ENCODE data around the gene NXPE3.
A peak's percentile ranks its signal among the peaks of the same experiment; 100 is the strongest.

Gene NXPE3

DNA sequence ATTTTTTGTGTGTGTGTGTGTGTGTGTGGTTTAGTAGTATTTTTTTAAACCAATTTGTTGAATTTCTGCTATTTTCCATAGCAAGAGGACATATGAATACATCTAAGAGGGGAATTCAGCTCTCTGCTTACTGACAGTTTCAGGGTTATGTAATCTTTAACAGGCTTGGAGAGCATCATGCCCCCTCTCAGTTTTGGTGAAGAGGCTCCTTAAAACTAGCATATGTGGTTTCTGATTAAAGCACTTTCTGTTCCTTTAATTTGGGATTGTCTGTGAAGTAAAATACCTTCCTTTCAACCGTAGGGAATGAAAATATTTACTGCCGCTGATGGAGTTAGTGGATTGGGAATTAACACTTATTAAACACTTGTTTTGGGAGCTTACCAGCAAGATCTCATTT, 50.9 kb downstream of the NXPE3 start:
- DNase-seq = no peak

DNA sequence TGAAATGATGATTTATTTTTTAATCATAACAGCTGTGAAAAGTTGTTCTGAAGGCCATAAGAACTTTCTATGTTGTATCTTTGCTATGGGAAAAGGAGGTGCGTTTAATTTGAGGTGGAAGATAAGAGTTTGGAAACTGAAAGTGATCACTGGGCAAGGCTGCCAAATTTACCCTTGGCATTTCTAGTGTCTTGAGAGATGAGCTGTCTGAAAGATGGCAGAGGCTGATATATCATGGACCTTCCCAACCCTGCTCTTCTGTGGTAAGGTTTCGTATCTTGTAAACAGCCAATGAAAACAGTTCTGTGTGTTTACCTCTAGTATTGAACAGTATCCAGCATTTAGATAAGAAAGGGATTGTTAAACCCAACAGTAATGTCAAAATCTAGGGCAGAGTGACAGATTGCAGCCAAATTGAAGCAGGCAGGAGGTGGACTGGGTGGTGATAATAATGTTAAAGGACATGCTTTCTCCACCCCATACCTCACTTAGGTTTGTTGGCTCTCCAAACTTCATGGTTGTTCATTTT, 54.5 kb downstream of the NXPE3 start:
- no peak for DNase-seq

DNA sequence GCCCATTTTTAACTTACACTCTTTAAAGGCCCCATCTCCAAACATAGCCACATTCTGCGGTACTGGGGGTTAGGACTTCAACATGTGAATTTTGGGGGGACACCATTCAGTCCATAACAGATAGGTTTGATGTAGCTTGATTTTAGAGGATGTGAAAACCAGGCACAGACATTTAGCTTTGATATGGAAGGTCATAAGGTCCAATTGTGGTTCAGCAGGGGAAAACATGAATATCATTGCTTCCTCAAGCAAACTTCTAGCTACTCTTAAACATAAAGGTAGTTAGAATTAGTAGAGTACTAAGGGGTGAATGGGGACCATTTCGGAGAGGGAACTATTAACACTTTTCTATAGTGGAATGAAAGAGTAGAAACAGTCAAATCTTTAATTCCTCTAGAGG, 56.7 kb downstream of the NXPE3 start:
- DNase-seq = no peak

GRCh38 chr3:101836160-101836559, 57.1 kb downstream of the NXPE3 start:
- DNase-seq = no peak

- peak; percentile 76 for DNase-seq
Observed at GRCh38 chr3:101836652-101837598, 57.9 kb downstream of the NXPE3 start.

DNA sequence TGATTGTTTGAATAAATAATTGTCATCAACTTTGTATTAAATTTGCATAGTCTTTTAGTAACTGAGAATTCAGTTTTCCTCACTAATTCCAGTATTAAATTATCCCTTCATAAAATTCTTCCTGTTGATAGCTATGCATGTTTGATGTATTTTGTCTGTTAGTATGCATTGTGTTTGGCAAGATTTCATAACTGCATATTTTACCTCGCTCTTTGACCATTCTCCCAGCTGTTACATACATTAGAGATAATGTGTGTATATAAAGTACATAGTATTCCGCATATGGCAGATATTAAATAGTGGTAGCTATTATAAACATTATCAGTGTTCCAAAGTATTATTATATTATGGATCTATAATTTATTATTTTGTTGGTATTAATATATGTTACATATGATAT, 59.7 kb downstream of the NXPE3 start:
- DNase-seq = peak; percentile 35

DNA sequence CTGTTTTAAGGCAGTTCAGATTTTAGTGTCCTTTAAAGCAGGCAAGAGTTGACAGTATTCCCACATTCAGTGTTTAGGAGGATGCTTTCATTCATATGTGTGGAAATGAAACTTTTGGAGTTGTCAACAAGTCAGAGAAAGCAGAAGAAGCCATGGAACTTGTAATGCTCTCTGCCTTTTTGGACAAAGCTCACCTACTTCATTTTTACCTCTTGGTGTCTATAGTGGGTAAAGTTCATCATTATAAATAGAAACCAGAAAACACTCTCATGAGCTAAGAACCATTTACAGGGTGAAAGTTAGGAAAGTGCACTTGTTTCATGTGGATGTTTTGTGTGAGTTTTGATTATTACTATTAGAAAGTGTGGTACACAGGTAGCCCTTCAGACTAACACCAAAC, 61.1 kb downstream of the NXPE3 start:
- DNase-seq = no peak

DNA sequence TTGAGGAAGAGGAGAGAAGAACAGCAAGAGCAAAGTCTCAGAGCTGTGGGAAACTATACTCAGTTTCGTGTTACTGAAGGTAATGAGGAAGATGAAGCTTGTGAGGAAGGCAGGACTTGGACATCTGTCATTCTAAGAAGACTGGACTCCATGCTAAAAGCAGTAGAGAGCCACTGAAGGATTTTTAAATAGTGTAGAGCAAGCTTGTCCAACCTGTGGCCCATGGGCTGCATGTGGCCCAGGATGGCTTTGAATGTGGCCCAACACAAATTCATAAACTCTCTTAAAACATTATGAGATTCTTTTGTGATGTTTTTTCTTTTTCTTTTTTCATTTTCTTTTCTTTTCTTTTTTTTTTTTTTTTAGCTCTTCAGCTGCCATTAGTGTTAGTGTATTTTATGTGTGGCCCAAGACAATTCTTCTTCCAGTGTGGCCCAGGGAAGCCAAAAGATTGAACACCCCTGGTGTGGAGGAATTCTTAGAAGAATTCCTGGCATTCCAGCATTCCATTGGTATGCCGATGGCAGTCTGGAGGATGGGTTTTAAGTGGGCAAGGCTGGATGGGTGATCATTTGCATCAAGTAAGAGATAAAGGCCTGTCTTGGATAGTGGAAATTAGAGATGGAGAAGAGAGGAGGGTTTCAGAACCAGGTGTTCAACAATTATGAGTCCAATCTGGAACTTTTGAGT, 63.4 kb downstream of the NXPE3 start:
- peak; percentile 77 for DNase-seq

- DNase-seq = no peak
Observed at GRCh38 chr3:101842935-101843330, 63.9 kb downstream of the NXPE3 start.

- DNase-seq = no peak
Observed at GRCh38 chr3:101845425-101845824, 66.4 kb downstream of the NXPE3 start.

- no peak for DNase-seq
Observed at GRCh38 chr3:101846709-101847108, 67.7 kb downstream of the NXPE3 start.

GRCh38 chr3:101847328-101847727, 68.3 kb downstream of the NXPE3 start:
- DNase-seq = no peak

- no peak for DNase-seq
Observed at GRCh38 chr3:101848326-101848725, 69.3 kb downstream of the NXPE3 start.

DNA sequence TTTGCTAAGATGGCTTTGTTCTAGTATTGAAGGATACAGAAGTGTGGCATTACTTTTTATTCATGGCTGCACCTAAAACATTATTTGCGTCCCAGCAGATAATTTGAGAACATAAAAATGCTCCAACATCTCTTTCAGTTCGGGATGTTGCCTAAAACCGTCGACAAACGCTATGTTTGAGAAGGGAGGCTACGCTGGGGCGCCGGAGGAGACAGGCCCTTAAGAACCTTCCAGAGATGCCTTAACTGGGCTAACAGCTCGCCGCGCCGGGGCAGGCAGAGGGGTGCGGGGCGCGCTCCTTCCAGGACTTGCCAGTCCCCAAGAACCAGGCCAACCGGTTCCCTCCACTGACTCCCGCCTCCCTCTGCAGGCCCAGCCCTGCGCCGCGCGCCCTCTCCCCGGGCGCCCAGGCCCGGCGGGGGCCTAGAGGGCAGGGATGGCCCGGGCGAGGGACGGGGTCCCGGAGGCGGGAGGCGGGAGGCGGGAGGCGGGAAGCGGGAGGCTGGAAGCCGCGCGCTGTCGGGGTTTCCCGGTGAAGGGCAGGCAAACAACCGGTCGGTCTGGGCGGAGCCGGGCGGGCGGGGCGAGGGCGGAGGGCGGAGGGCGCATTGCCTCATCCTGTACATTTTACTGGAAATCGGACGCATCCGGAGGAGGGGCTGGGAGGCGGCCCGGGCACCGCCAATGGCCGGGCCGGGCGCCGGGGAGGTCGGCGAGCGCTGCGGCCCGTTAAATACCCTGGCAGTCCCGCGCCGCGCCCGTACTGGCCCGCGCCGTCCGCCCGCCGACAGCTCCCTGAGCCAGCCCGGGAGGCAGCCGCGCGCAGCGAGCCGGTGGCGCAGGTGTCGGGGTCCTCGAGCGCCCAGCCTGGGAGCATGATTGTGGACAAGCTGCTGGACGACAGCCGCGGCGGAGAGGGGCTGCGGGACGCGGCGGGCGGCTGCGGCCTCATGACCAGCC, 70.0 kb downstream of the NXPE3 start, which contains the start of gene NFKBIZ:
NFKBIZ (plus strand) TSS at position 761 of the 960 bp plus-strand sequence; CDS start at position 876, 115 bp downstream.
- DNase-seq = peak; percentile 93

DNA sequence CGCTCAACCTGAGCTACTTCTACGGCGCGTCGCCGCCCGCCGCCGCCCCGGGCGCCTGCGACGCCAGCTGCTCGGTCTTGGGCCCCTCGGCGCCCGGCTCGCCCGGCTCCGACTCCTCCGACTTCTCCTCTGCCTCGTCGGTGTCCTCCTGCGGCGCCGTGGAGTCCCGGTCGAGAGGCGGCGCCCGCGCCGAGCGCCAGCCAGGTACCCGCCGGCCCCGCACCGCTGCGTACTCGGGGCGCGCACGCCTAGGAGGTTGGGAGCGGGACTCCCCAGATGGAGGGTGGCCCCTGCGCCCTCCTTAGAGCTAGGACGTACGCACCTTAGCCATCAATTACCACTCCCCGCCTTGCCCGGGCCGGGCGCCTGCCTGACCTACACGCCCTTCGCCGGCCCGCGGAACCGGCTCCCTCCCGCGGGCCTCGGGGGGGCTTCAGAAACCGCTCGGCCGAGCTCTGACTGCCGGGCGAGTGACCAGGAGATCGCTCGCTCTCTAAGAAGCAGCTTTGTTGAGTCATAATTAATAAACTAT, 70.8 kb downstream of the NXPE3 start:
- peak; percentile 34 for DNase-seq

DNA sequence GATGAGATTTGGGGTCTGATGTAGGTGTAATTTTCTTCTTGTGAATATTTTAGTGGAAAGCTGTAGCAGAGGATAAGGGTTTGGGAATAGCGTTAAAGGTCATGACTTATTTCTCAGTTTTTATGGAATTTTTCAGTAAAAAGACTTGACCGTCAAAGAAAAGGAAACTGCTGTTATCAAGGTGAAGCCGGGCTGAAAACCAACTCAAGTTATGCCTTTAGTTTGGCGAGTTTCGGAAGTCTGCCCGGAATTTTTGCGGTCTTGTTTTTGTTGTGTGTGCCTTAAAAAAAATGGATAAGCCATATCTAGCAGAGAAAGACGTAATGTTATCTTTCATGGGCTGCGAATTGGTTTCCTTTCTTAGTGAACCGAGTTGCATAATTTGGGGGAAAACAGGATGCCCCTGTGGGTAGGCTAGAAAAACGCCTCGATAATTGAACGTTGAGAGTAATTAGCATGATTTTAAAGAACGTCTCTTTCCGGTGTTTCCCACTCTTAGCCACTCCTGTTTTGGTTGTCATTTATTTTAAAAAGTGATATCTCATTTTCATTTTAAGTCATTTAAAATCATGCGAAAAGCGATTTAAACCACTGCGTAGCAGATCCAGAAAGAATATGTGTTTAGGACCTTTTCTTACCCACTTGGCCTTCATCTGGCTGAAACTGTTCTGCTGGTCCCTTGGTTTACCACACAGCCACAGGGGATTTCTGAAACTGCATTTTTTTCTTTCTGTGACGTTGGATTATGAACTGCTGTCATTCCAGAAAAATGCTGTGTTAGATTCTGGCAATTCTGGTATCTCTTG, 71.4 kb downstream of the NXPE3 start:
- peak; percentile 85 for DNase-seq

DNA sequence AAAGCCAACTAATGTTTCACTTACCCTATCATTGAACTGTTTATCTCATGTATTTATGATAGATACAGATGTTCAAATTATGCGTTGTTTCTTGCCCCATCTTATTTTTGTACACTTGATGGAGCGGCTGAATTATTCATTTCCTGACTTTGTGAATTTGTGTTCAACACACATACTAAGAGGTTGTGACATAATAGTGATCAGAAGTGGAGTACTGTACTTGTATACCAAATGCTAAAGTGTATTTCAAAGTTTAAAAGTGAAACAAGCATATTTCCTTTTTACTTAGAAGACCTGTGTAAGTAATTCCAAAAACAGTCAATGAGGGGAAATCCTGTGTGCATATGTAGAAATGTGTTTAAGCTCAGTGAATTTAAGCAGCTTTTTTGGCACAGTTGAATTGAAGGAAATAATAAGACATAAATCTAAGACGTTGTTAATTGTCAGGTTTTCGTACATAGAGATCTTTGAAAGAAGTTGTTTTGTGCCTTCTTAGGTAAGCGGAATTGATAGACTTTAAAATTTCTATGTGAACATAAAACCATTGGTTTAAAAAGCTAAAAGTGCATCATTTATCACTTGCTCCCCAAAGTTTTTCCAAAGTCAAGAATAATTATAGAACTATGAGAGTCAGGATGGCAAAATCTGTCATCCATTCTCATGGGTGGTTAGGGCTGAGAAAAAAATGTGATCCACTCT, 72.2 kb downstream of the NXPE3 start:
- peak; percentile 9 for DNase-seq

- DNase-seq = no peak
Observed at GRCh38 chr3:101851850-101852714, 73.1 kb downstream of the NXPE3 start.

- DNase-seq = no peak
Observed at GRCh38 chr3:101852983-101853840, 74.2 kb downstream of the NXPE3 start.
